Astrocyte (in vitro differentiated cells and primary cell): Measurements from ENCODE around the gene AKT3. TPM values are rescaled to one million over a fixed set of nuclear protein-coding genes. Genes with fewer than 3 reads are reported as not detected.

Experiments used
- DNase-seq: peaks from one replicate; pipeline ENCODE4 v3.0.0-alpha.2; 2010; ENCODE audit warnings: low read depth
- FAIRE-seq: peaks from 2 replicates; lab custom pipeline; 2011; peaks lifted over from hg19 to GRCh38; lab: Jason Lieb, UNC
- H2AFZ ChIP-seq: 2 replicates; pipeline ENCODE4 v1.6.0; 2012; ENCODE audit warnings: low read depth, low read length, inconsistent platforms
- H3K27ac ChIP-seq: 2 replicates; pipeline ENCODE4 v1.5.1; 2011; ENCODE audit warnings: low read depth, low read length, inconsistent platforms
- H3K27me3 ChIP-seq: 2 replicates; pipeline ENCODE4 v1.6.0; 2011; ENCODE audit warnings: low read length, inconsistent platforms; ENCODE audit not compliant: insufficient read depth
- H3K36me3 ChIP-seq: 2 replicates; pipeline ENCODE4 v1.5.1; 2011; ENCODE audit warnings: low read length, inconsistent platforms; ENCODE audit not compliant: insufficient read depth
- H3K4me1 ChIP-seq: 2 replicates; pipeline ENCODE4 v1.5.1; 2011; ENCODE audit warnings: low read length, inconsistent platforms; ENCODE audit not compliant: insufficient read depth
- H3K4me2 ChIP-seq: 2 replicates; pipeline ENCODE4 v1.6.0; 2012; ENCODE audit warnings: low read length, inconsistent platforms
- H3K4me3 ChIP-seq: 2 replicates; pipeline ENCODE4 v1.5.1; 2011; ENCODE audit warnings: low read depth, mild to moderate bottlenecking, low read length, inconsistent platforms; ENCODE audit not compliant: insufficient read depth
- H3K79me2 ChIP-seq: 2 replicates; pipeline ENCODE4 v1.6.0; 2012; ENCODE audit warnings: mild to moderate bottlenecking, low read length, inconsistent platforms; ENCODE audit not compliant: insufficient read depth
- H3K9ac ChIP-seq: 2 replicates; pipeline ENCODE4 v1.6.0; 2012; ENCODE audit warnings: mild to moderate bottlenecking, low read length, inconsistent platforms
- H3K9me3 ChIP-seq: 2 replicates; pipeline ENCODE4 v1.5.1; 2012; ENCODE audit warnings: low read depth, mild to moderate bottlenecking, low read length, inconsistent platforms; ENCODE audit not compliant: insufficient read depth
- H4K20me1 ChIP-seq: 2 replicates; pipeline ENCODE4 v1.6.0; 2012; ENCODE audit warnings: low read length, inconsistent platforms; ENCODE audit not compliant: insufficient read depth
- H3K27ac Mint-ChIP-seq: one replicate; pipeline ENCODE4 v1.8.0; 2021; ENCODE audit warnings: mild to moderate bottlenecking, mixed read lengths; ENCODE audit not compliant: unreplicated experiment
- H3K27me3 Mint-ChIP-seq: one replicate; pipeline ENCODE4 v1.8.0; 2021; ENCODE audit warnings: low read depth, mixed read lengths; ENCODE audit not compliant: unreplicated experiment
- H3K36me3 Mint-ChIP-seq: one replicate; pipeline ENCODE4 v1.8.0; 2021; ENCODE audit warnings: low read depth, mixed read lengths; ENCODE audit not compliant: unreplicated experiment
- H3K4me1 Mint-ChIP-seq: one replicate; pipeline ENCODE4 v1.8.0; 2021; ENCODE audit warnings: low read depth, mixed read lengths; ENCODE audit not compliant: unreplicated experiment
- H3K4me3 Mint-ChIP-seq: one replicate; pipeline ENCODE4 v1.8.0; 2021; ENCODE audit warnings: mild to moderate bottlenecking, moderate library complexity, mixed read lengths; ENCODE audit not compliant: unreplicated experiment
- H3K9me3 Mint-ChIP-seq: one replicate; pipeline ENCODE4 v1.8.0; 2021; ENCODE audit warnings: mild to moderate bottlenecking, mixed read lengths; ENCODE audit not compliant: unreplicated experiment
- CTCF ChIP-seq: IDR thresholded peaks from 2 replicates; pipeline ENCODE4 v1.5.1; 2011; ENCODE audit warnings: low read depth, mild to moderate bottlenecking, inconsistent platforms, low read length, moderate library complexity; ENCODE audit not compliant: insufficient read depth
- EZH2 ChIP-seq: IDR thresholded peaks from 2 replicates; pipeline ENCODE4 v1.6.1; 2012; ENCODE audit warnings: mild to moderate bottlenecking, low read length, inconsistent platforms; ENCODE audit not compliant: insufficient read depth
- total RNA-seq: library from RNA; stranded (reverse); gene quantifications from 2 replicates; pipeline ENCODE4 v1.2.1, GENCODE V29; 2021

Gene AKT3
- total RNA-seq, 1 donor from 2014 or later, result 64.5 TPM

GRCh38 chr1:243582326-243582725 is 267.7 kb downstream of the AKT3 start:
- H3K27me3 ChIP-seq, result no peaks in the 10 kb centered on the region
- peak overlapping the region; percentile 62 for H3K27ac ChIP-seq
- Mint-ChIP-seq H3K4me1 (peaks cover 7% of the 10 kb centered on the region), H3K36me3 (peaks cover 45% of the 10 kb centered on the region), H3K27ac (no peak overlapping the region), H3K4me3 (no peak overlapping the region), H3K9me3 (peaks cover 26% of the 10 kb centered on the region), H3K27me3 (no peaks in the 10 kb centered on the region)
- FAIRE-seq (peak; percentile 76), DNase-seq (peak; percentile 90)
- no peak overlapping the region for H3K9ac ChIP-seq
- no peak overlapping the region for H2AFZ ChIP-seq
- H3K36me3 ChIP-seq, result peaks cover 3% of the 10 kb centered on the region
- H3K9me3 ChIP-seq, result no peaks in the 10 kb centered on the region
- TF ChIP-seq EZH2 (no peak), CTCF (no peak)
- H3K79me2 ChIP-seq, result peaks cover 5% of the 10 kb centered on the region
- no peaks in the 10 kb centered on the region for H4K20me1 ChIP-seq
- H3K4me1 ChIP-seq, result peaks cover 6% of the 10 kb centered on the region
- H3K4me2 ChIP-seq, result peak overlapping the region; percentile 51
- no peak overlapping the region for H3K4me3 ChIP-seq

- Mint-ChIP-seq H3K4me1 (peaks cover 7% of the 10 kb centered on the region), H3K4me3 (no peak overlapping the region), H3K36me3 (peaks cover 46% of the 10 kb centered on the region), H3K27ac (no peak overlapping the region), H3K27me3 (no peaks in the 10 kb centered on the region), H3K9me3 (peaks cover 33% of the 10 kb centered on the region)
- H3K4me3 ChIP-seq, result no peak overlapping the region
- no peaks in the 10 kb centered on the region for H3K36me3 ChIP-seq
- no peak overlapping the region for H3K9ac ChIP-seq
- TF ChIP-seq CTCF (no peak), EZH2 (no peak)
- no peak for DNase-seq
- H3K4me2 ChIP-seq, result no peak overlapping the region
- H3K4me1 ChIP-seq, result peaks cover 6% of the 10 kb centered on the region
- no peak overlapping the region for H3K27ac ChIP-seq
- FAIRE-seq, result no peak
- H3K27me3 ChIP-seq, result no peaks in the 10 kb centered on the region
- H4K20me1 ChIP-seq, result no peaks in the 10 kb centered on the region
- H3K9me3 ChIP-seq, result no peaks in the 10 kb centered on the region
- H2AFZ ChIP-seq, result no peak overlapping the region
- H3K79me2 ChIP-seq, result peaks cover 5% of the 10 kb centered on the region
These were observed 269.1 kb downstream of the AKT3 start for GRCh38 chr1:243580984-243581383.

GRCh38 chr1:243580072-243580471 is 270.0 kb downstream of the AKT3 start:
- Mint-ChIP-seq H3K27me3 (no peaks in the 10 kb centered on the region), H3K4me1 (peaks cover 8% of the 10 kb centered on the region), H3K9me3 (peaks cover 30% of the 10 kb centered on the region), H3K36me3 (peaks cover 40% of the 10 kb centered on the region), H3K27ac (peak overlapping the region; percentile 51), H3K4me3 (no peak overlapping the region)
- TF ChIP-seq CTCF, result no peak
- TF ChIP-seq EZH2, result no peak
- Histone ChIP-seq H3K27me3 (no peaks in the 10 kb centered on the region), H3K79me2 (peaks cover 5% of the 10 kb centered on the region), H3K9me3 (no peaks in the 10 kb centered on the region), H3K27ac (no peak overlapping the region), H3K9ac (no peak overlapping the region), H3K4me2 (no peak overlapping the region), H3K4me3 (no peak overlapping the region), H3K36me3 (no peaks in the 10 kb centered on the region), H3K4me1 (peaks cover 6% of the 10 kb centered on the region), H2AFZ (no peak overlapping the region), H4K20me1 (no peaks in the 10 kb centered on the region)
- FAIRE-seq (no peak), DNase-seq (peak; percentile 67)
